Dermis blood vessel endothelial cell (primary cell): ENCODE measurements around the gene TBC1D22A. TPM values are rescaled to one million over a fixed set of nuclear protein-coding genes. Genes with fewer than 3 reads are reported as not detected.

ENCODE experiments used
- DNase-seq: peaks from one replicate; pipeline ENCODE4 v3.0.0; 2010
- total RNA-seq: library from RNA; depleted of rRNA; stranded (reverse); fragments of >200 nt; gene quantifications from 2 replicates; pipeline ENCODE4 v1.2.3, GENCODE V29; 2014

The TBC1D22A gene
- total RNA-seq, 1 donor from 2014 or later = 19.4 TPM

DNA sequence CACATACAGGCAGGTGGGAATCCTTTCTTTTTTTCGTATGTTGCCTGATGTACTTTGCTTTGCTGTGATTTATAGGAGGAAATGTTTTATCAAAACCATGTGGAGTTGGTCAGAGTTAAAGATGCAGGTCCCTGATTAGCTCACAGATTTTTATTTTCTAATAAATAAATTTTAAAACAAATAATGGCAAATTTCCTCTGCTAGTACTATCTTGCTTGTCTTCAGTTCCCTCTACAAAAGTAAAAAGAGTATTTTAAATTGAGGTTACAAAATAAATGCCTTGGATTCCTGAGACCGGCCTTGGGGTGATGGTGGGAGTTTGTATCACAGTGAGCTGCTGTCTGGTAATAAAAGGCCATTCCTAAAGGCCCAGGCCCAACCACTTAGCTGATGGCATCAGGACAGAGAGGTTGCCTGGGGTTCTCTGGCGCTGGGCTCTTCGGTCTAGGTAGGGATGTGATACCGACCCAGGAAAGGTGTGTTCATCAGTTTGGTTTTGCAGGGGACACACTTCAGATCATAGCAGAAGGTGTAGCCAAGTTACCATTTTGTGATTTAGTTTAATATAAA, 129.0 kb downstream of the TBC1D22A start:
- DNase-seq = no peak

- no peak for DNase-seq
Measured at GRCh38 chr22:46892866-46893265, 130.4 kb downstream of the TBC1D22A start.

- DNase-seq = no peak
Measured at GRCh38 chr22:46893281-46894020, 131.0 kb downstream of the TBC1D22A start.

DNA sequence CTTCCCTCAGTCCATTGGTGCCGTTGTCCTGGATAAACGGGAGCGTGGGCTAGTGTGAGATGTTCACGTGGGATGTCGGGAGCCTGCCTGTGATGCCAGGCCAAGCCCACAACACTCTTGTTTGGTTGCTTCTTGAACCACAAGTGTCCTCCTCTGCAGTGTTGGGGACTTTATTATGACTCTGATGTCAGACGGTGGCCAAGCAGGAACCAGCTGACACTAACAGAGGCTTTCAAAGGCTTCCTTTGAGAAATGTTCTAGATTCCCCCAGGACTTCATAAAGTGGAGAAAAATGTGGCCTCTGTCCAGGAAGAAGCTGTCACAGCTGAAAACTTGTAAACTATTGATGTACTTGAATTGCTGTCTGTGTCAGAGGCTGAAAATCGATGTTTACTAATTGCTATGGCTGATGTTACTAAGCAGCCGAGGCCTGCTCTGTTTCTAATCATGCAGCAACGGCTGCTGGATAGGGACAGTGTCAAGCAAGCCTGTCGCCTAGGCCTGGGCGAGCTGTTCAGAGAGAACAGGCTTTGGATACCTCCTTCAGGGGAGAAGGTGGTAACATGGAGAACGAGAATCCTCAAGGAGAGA, 131.7 kb downstream of the TBC1D22A start:
- no peak for DNase-seq

DNA sequence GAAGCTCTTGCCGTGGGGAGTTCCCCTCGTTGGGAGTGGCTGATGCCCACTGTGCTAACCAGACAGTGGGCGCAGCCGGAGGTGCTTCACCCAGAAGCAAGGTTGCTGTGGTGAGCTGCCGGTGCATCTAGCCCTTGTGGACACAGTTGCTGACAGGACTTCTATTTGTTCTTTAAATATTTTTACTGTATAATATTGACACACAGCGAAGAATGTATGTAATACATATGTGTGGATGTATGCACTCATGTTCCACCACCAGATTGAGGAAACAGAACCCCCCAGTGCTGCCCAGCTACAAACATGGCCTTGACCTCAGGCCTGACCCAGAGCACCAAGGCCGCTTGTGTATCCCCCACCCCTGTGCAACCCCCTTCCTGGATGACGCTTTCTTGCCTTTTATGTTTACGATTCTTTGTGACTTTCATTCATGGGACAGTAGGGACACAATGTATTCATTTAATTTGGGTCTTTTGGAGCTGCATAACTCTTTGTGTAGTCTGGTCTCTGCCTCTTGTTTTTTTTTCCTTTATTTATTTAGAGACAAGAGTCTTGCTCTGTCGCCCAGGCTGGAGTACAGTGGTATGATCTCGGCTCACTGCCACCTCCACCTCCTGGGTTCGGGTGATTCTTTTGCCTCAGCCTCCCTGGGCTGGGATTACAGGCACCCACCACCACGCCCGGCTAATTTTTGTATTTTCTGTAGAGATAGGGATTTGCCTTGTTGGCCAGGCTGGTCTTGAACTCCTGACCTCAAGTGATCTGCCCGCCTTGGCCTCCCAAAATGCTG, 132.6 kb downstream of the TBC1D22A start:
- DNase-seq = no peak

DNA sequence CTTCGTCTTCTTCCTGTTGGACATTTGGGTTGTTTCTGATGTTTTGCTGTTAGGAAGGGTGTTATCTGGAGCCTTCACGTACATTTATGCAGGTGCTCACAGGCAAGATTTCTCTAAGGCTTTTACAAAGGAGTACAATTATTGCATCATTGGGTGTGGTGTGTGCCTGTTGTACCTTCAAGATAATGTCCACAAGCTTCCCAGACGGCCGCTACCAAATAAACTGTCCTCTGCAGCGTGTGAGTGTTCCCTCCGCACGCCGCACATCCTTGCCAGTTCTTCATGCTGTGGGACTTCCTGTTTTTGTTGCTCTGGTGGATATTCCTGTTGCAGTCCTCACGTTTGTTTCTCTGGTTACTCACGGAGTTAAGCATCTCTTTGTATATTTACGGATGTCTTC, 133.3 kb downstream of the TBC1D22A start:
- peak; percentile 39 for DNase-seq

DNA sequence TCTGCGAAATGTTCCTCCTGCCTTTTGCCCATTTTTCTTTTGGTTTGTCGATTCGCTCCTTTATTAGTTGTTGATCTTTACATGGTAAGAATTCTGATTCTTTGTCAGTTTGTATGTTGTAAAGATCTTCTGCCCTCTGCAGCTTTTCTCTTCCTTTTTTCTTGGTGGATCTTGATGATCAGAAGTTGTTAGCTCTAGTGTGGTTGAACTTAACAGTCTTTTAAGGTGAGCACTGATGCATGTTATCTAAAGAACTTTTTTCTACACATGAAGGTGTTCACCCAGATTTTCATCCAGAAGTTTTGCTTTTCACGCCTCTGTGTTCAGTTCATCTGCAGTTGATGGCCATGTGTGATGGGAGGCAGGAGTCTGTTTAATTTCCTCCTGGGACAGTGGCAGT, 133.7 kb downstream of the TBC1D22A start:
- no peak for DNase-seq

DNA sequence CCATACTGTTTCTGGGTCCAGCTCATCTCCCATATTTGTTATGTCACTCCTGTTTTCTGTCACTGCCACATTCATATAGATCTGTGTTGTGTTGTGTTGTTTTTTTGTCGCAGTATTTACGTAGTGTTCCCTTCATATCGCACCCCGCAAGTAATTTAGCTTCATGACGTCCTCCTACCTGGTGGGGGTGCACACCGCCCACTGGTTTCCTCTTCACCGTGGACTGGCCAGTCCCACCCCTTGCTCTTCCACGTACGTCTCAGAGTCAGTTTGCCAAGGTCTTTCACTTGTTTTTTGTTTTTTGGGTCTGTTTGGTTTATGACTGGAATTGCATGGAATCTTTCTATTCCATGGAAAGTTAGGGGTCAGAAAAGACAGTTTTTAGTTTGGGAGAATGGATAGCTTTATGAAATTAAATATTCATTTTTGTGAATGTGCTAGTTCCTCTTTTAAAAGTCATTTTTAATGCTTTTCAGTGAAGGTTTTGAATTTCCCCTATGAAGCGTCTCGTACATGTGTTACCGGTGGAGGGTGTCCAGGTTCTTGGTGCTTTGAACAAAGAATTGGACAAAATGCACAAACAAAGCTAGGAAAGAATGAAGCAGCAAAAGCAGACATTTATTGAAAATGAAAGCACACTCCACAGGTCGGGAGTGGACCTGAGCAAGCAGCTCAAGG, 134.3 kb downstream of the TBC1D22A start:
- no peak for DNase-seq

DNA sequence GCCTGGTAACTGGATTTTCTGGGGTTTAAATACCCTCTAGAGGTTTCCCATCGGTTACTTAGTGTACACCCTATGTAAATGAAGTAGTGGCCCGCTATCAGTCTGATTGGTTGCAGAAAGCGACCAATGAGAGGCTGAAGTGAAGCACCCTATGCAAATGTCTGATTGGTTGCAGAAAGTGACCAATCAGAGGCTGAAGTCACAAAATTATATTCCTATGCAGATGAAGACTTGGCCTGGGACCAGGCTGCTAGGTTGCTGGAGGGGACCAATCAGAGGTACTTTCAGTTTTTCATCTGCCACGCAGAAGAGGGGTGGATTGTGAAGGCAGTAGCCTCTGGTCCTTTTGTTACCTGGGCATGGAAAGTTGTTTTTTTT, 134.8 kb downstream of the TBC1D22A start:
- no peak for DNase-seq

GRCh38 chr22:46900549-46900948, 138.1 kb downstream of the TBC1D22A start:
- no peak for DNase-seq

DNA sequence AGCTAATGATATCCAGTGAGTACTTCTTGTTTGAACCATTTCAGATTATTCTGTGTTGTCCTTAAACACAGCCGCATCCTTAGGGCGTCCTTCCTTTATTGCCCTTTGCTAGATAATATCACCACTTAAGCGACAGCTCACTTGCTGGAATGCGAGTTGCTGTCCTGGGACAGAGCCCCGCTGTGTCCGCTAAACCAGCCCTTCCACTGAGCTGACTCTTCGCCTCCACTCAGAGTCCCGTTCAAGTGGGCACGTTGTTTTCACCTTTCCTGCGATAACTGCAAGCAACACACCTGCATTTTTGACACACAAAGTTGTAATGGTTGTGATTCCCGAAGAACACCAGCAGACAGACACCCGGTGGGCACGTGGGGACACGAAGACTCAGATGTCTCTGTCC, 140.0 kb downstream of the TBC1D22A start:
- no peak for DNase-seq

DNA sequence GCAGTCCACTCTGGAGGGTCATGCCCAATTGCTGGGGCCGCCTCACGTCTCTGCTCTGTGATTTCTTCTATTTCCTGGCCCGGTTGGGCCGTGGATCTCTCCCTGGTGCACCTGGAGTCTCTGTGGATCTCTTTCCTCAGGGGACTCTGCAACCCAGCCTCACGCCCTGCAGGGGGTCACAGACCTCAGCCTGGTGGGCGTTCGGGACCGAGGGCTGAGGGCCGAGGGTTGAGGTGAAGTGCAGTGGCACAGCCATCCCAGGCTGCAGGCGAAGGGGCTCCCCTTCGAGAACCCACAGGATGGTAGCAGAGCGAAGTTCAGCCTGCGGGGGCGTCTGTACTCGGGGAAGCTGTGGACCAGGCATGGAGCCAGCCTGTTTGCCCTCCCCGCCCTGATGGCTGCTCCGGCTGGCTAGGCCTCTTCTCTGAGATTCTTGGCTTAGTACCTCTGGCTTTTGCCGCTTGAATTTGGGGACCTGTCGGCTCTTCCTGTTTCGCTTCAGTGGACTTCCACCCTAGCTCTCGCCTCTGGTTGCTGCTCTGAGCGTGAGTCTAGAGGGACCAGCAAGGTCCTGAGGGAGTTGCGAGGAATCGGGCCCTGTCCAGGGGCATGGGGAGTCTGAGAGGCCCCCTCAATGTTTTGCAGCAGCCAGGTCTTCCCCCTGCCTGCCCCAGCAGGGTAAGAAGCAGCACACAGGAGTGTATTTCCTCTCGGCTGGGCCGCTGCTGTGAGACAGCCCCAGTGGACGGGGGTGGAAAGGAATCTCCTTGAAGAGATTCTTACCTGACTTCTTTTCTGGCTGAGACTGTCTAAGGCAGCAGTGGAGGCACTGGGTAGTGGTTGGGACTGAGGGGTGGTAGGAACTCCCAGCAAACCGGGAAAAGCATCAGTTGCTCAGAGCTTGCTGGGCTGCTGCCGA, 140.8 kb downstream of the TBC1D22A start:
- DNase-seq = no peak

DNA sequence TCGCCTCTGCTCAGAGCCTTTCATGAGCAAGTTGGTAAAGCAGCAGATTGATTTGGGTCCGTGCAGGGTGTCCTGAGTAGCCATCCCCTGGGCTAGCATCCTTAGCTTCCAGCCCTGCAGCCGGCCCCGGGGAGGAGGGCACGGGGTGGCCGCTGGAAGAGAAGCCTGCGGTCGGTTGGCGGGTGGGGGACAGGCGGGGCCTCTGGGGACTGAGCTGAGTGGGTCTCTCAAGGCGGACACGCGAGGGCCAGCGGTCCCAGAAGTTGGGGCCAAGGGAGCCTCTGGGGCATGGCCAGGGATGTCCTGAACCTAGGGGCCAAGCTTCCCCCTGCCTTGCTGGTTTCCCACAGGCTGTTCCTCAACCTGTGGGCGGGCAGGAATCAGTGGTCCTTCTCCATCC, 143.0 kb downstream of the TBC1D22A start:
- no peak for DNase-seq

DNA sequence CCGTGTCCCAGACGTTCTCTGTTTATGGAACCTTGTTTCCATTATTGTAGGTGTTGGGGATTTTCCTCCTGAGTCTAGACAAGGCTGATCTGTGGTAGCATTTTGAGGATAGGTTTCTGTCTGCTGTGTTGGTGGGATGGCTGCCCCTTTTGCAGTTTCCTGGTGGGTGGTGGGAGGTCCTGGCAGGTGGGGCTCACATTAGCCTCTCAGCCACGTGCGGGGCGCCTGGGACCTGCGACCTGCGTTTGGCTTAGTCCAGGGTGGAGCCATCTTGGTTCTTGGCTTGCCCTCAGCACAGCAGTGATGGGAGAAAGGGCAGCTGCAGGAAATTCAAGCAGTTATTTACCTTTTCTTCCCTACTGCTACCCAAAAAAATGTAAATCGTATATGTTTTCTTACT, 143.4 kb downstream of the TBC1D22A start:
- DNase-seq = no peak

GRCh38 chr22:46906326-46907045, 144.0 kb downstream of the TBC1D22A start:
- DNase-seq = no peak

GRCh38 chr22:46907241-46908215, 145.1 kb downstream of the TBC1D22A start:
- DNase-seq = no peak

DNA sequence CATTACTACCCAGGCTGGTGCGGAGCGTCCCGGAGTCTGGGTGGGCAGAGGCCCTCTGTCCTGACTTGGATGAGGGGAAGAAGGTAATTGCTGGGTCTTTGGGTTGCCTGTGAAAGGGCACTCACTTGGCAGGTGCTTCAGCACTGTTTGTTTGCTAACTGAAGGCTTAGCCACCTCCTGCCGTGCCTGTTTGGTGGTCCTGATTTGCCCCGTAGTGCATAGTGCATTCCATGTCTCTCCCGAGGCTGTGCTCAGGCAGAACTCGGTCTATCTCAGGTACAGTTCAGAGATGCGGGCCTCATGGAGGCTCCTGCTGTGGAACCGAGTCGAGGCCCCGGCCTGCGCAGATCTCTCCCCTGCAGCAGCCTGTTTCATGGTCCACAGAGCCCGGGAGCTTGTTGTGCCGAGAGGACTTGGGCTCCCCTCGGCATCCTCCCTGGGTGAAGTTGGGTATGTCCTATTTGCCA, 146.2 kb downstream of the TBC1D22A start:
- DNase-seq = no peak

DNA sequence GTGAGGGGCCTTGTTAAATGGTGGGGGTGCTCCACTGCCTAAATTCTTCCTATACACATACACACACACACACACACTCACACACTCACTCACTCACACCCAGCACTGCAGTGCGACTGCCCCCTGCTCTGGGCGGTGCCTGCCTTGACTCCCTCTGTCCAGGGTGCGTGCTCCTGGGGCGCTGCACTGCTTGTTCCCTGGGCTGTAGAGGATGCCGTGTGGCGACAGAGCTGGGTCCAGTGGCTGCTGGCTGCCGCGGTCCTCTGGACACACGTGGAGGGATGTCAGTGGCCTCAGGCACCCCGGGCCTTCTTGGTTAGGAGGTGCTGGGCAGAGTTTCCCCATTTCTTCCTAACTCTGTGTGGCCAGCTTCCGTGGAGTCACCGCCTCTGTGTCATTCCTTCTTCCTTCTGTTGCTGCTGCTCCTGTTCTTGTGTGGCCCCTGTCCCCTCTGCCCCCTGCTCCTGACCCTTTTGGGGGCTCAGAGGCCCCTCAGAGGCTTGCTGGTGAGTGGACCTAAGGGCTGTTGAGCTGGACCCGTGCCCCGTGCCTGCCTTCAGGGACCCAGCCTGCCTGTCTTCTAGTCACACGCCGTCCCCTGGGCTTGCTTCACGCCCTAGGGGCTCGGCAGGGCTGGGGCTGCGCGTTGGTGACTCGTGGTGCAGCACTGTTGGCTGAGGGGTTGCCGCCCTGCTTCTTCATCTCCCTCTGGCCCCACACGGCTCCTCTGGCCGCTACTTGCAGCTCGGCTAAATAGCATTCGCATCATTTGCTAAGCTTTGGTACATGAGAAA, 147.0 kb downstream of the TBC1D22A start:
- no peak for DNase-seq

GRCh38 chr22:46910624-46911023, 148.2 kb downstream of the TBC1D22A start:
- DNase-seq = no peak
